Heart left ventricle (tissue), 16 donors: Measurements from ENCODE around the gene ABCA10. TPM values are rescaled to one million over a fixed set of nuclear protein-coding genes. Genes with fewer than 3 reads are reported as not detected.
"Not testable (repeated sequence)": the region's sequence is repeated elsewhere in the genome, so short reads cannot be mapped to it uniquely, and the experiment has no call there.

ENCODE experiments used
- ATAC-seq, 4 donors: fragments of 200-7000 bp; cut with Tn5 transposase; one replicate each; pipeline ENCODE4 v1.9.1; 2020 to 2022; ENCODE audit warnings: moderate library complexity in 4 of 4, mild to moderate bottlenecking in 3 of 4, moderate number of reproducible peaks in 1 of 4
- DNase-seq, 5 donors: peaks; one replicate each; pipeline ENCODE4 v3.0.0-alpha.2; 2020
- H3K27ac ChIP-seq, 12 donors: fragments of 200-600 bp; sonication (generic) in 4 of 12; one replicate each; pipeline versions ENCODE4 v1.5.0 to v1.8.0; 2016 to 2022; ENCODE audit warnings: mild to moderate bottlenecking in 2 of 12
- H3K27me3 ChIP-seq, 9 donors: fragments of 200-600 bp; sonication (generic) in 2 of 9; one replicate each; pipeline versions ENCODE4 v1.5.1 to v1.8.0; 2016 to 2022; ENCODE audit warnings: mild to moderate bottlenecking in 3 of 9
- H3K36me3 ChIP-seq, 9 donors: fragments of 200-600 bp; sonication (generic) in 2 of 9; one replicate each; pipeline versions ENCODE4 v1.5.0 to v1.8.0; 2018 to 2022; ENCODE audit warnings: mild to moderate bottlenecking in 2 of 9
- H3K4me1 ChIP-seq, 12 donors: fragments of 200-600 bp; sonication (generic) in 4 of 12; one replicate each; pipeline versions ENCODE4 v1.5.0 to v1.8.0; 2016 to 2022; ENCODE audit warnings: mild to moderate bottlenecking in 3 of 12
- H3K4me3 ChIP-seq, 12 donors: fragments of 200-600 bp; sonication (generic) in 4 of 12; one replicate each; pipeline versions ENCODE4 v1.5.0 to v1.8.0; 2017 to 2022; ENCODE audit warnings: mild to moderate bottlenecking in 9 of 12, moderate library complexity in 4 of 12
- H3K9me3 ChIP-seq, 12 donors: fragments of 200-600 bp; sonication (generic) in 4 of 12; one replicate each; pipeline versions ENCODE4 v1.5.0 to v1.8.0; 2016 to 2022; ENCODE audit warnings: mild to moderate bottlenecking in 1 of 12
- CTCF ChIP-seq, 12 donors: fragments of 200-600 bp; sonication (generic) in 4 of 12; IDR thresholded peaks; one replicate each; pipeline versions ENCODE4 v1.5.0 to v1.8.0; 2018 to 2022; ENCODE audit warnings: antibody characterized with exemption in 12 of 12, mild to moderate bottlenecking in 5 of 12
- POLR2A ChIP-seq, 2 donors: fragments of 450-650 bp; IDR thresholded peaks; one replicate each; pipeline ENCODE4 v1.6.1; 2017; ENCODE audit warnings: antibody characterized with exemption in 2 of 2, mild to moderate bottlenecking in 2 of 2, moderate library complexity in 2 of 2
- WGBS, 4 donors: extraction: QIAGEN DNeasy Blood & Tissue Kit in 2 of 4; methylation state at CpG; one replicate each; pipeline versions ENCODE4 v1.1.5 to v1.1.7; 2013 to 2018; 5-methylcytosine and 5-hydroxymethylcytosine counted together
- intact Hi-C, 10 donors: fragments of 100-400 bp; cut with DNase I; formaldehyde crosslinking; loops; one replicate each; pipeline versions ENCODE4 v1.11.1 to v1.14.2; 2022
- polyA plus RNA-seq, 2 donors: library from polyadenylated mRNA; stranded (reverse); fragments of 200-250 nt; gene quantifications; one replicate each; pipeline ENCODE4 v1.2.3, GENCODE V29; 2013
- total RNA-seq, 9 donors: library from RNA; depleted of rRNA in 2 of 9; stranded (reverse); fragments of >200 nt in 2 of 9; fragmentation: NEBNext Ultra II Directional in 3 of 9; extraction: Animal tissue kit (Norgen Biotek cat#: 25700) in 3 of 9; gene quantifications; one replicate each; pipeline versions ENCODE4 v1.1.0 to v1.2.4, GENCODE V29; 2016 to 2023
- donor health status: ischemic (EF 13 %, LVEDD 7.1; RV severe dilation, severe dysfunction).
- donor health status: healthy with polysubstance abuse.
- donor health status: DM: no; HTN: yes; CAD: no.
- donor health status: DM: no; HTN: no; CAD: no.
- donor health status: ischemic (EF 25% LVEDD 6.9; RV normal size, moderate dysfunction).
- donor health status: ischemic (EF 25% LVEDD 5.7; RV mildly dilated, moderate dysfunction).
- donor health status: healthy.
- donor health status: DM: yes; HTN: yes; CAD: no.
- donor health status: ischemic (EF 35%, LVEDD 5.7; RV mildly dilated, moderate dysfunction).
- donor health status: nonischemic (EF 11% LVEDD 7.7; RV severe dilation, severe dysfunction).
- donor health status: DM: yes; HTN: yes; CAD: no.
- donor health status: PGD.
- donor health status: ischemic (EF 29% LVEDD 5.4; RV normal size, mild dysfunction).
- donor health status: nonischemic (EF 23%, LVEDD 6.1; RV moderate dilation, normal function).

Gene ABCA10
- total and polyA plus RNA-seq, 11 donors: 0.58 to 13.8 (median 2.0) TPM

- Histone ChIP-seq H3K4me3 (no peak overlapping the region), H3K9me3 (no peaks in the 10 kb centered on the region), H3K4me1 (peaks cover 0 to 32% (median 0%) of the 10 kb centered on the region in 12 donors), H3K36me3 (peaks cover 0 to 61% (median 0%) of the 10 kb centered on the region in 9 donors), H3K27me3 (no peaks in the 10 kb centered on the region), H3K27ac (peak overlapping the region in 1 of 12 donors; percentile 61)
- ATAC-seq (peak in 2 of 4 donors; percentile 57 to 74), DNase-seq (no peak)
- WGBS, 4 donors: 83 to 86% (median 84%) methylated on average over 4 of the region's 4 CpGs
- intact Hi-C loops: no loop called here
- TF ChIP-seq CTCF (IDR thresholded peaks at IDR 0.05): no peak
- no peak for TF ChIP-seq POLR2A (IDR thresholded peaks at IDR 0.05)
Measured at GRCh38 chr17:69175625-69176456, 52.8 kb downstream of the ABCA10 start.

- H3K36me3 ChIP-seq: peaks cover 0 to 60% (median 0%) of the 10 kb centered on the region in 9 donors
- TF ChIP-seq CTCF (IDR thresholded peaks at IDR 0.05) (no peak), POLR2A (IDR thresholded peaks at IDR 0.05) (no peak)
- ATAC-seq (no peak), DNase-seq (no peak)
- H3K4me3 ChIP-seq: no peak overlapping the region
- H3K4me1 ChIP-seq: peaks cover 0 to 32% (median 0%) of the 10 kb centered on the region in 12 donors
- H3K27ac ChIP-seq: peak overlapping the region in 1 of 12 donors; percentile 61
- intact Hi-C loops: no loop called here
- H3K9me3 ChIP-seq: no peaks in the 10 kb centered on the region
- WGBS, 4 donors: 88 to 93% (median 90%) methylated on average over 4 of the region's 4 CpGs
- H3K27me3 ChIP-seq: no peaks in the 10 kb centered on the region
Measured at GRCh38 chr17:69175262-69175624, 53.4 kb downstream of the ABCA10 start.

- ATAC-seq (no peak), DNase-seq (no peak)
- Histone ChIP-seq H3K9me3 (no peaks in the 10 kb centered on the region), H3K27ac (no peak overlapping the region), H3K27me3 (no peaks in the 10 kb centered on the region), H3K4me1 (peaks cover 0 to 26% (median 0%) of the 10 kb centered on the region in 12 donors), H3K36me3 (peaks cover 0 to 50% (median 0%) of the 10 kb centered on the region in 9 donors), H3K4me3 (no peak overlapping the region)
- TF ChIP-seq POLR2A (IDR thresholded peaks at IDR 0.05) (no peak), CTCF (IDR thresholded peaks at IDR 0.05) (no peak)
- intact Hi-C loops: no loop called here
- WGBS, 4 donors: 67 to 94% (median 72%) methylated on average over 2 of the region's 2 CpGs
Measured at GRCh38 chr17:69173118-69173517, 55.5 kb downstream of the ABCA10 start.

GRCh38 chr17:69170377-69170776 lies 58.2 kb downstream of the ABCA10 start:
- Histone ChIP-seq H3K4me1 (peaks cover 0 to 10% (median 0%) of the 10 kb centered on the region in 12 donors), H3K27me3 (no peaks in the 10 kb centered on the region), H3K9me3 (no peaks in the 10 kb centered on the region), H3K27ac (peak overlapping the region in 2 of 12 donors; percentile 12 to 28), H3K4me3 (no peak overlapping the region), H3K36me3 (peaks cover 0 to 35% (median 0%) of the 10 kb centered on the region in 9 donors)
- no peak for TF ChIP-seq CTCF (IDR thresholded peaks at IDR 0.05)
- TF ChIP-seq POLR2A (IDR thresholded peaks at IDR 0.05): no peak
- ATAC-seq: peak in 1 of 4 donors; percentile 37
- DNase-seq: no peak
- intact Hi-C loops: no loop called here

GRCh38 chr17:69168642-69169041 lies 60.0 kb downstream of the ABCA10 start:
- not testable (repeated sequence) for H3K4me1 ChIP-seq, DNase-seq, H3K27me3 ChIP-seq, H3K27ac ChIP-seq, H3K9me3 ChIP-seq, H3K4me3 ChIP-seq, ATAC-seq
- peaks cover 0 to 30% (median 0%) of the 10 kb centered on the region in 9 donors for H3K36me3 ChIP-seq
- intact Hi-C loops: loop anchor here in 1 of 10 donors (10.0 kb wide), 1 partner anchor 64 kb away; no protein-coding TSS in a partner anchor
